GM21381 (cell line): Measurements from ENCODE around the gene CCDC117.
"Not testable (repeated sequence)": the region's sequence is repeated elsewhere in the genome, so short reads cannot be mapped to it uniquely, and the experiment has no call there.

Experiments used
- ATAC-seq: cut with Tn5 transposase; IDR thresholded peaks from one replicate; pipeline ENCODE4 v1.9.1; 2021; ENCODE audit warnings: mild to moderate bottlenecking, moderate library complexity; ENCODE audit not compliant: unreplicated experiment

Gene CCDC117, protein sequence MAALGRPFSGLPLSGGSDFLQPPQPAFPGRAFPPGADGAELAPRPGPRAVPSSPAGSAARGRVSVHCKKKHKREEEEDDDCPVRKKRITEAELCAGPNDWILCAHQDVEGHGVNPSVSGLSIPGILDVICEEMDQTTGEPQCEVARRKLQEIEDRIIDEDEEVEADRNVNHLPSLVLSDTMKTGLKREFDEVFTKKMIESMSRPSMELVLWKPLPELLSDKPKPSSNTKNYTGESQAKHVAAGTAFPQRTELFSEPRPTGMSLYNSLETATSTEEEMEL

DNA sequence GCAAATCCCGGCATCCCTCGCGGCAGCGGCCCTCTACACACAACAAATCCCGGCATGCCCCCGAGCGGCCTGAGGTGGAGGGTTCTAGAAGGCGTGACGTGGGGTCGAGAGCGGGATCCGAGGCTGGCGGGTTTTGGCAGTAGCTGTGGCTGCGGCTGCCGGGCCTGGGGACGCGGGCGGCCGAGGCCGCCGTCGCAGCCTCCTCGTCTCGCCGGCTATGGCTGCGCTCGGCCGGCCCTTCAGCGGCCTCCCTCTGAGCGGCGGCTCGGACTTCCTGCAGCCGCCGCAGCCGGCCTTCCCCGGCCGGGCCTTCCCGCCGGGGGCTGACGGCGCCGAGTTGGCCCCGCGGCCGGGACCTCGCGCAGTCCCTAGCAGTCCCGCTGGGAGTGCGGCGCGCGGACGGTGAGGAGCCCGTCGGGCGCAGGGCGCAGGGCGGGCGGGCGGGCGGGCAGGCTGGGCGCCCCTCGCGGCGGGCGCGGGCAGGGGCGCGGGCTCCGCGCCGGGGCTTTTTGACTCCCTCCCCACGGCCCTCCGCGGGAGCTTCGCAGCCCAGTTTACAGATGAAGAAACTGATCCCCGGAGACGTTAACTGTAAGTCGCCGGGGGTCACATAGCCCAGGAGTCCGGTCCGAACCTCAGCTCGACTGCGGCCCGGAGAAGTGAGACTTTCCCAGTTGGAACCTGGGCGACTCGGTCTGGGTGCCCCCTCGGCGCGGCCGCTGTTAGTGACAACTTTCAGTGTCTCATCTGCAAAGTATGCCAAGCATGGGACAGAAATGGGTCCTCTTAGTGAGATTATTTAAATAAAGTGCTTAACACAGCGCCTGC, at the start of gene CCDC117:
Gene CCDC117 (plus strand): TSS at position 63 of the 828 bp plus-strand sequence. CDS start 155 bp downstream, at position 218.
- ATAC-seq = peak; percentile 82

DNA sequence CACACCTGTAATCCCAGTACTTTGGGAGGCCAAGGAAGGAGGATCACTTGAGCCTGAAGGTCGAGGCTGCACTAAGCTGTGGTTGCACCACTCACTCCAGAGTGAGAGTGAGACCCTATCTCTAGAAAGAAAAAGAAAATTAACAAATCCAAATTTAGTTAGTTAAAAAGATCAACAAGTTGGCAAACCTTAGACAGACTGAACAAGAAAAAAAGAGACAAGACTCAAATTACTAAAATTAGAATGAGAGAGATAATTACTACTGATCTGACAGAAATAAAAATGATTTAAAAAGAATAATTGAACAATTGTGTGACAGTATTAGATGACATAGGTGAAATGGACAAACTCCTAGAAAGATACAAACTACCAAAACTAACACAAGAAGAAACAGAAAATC, 44.5 kb upstream of the CCDC117 start:
- ATAC-seq = no peak

GRCh38 chr22:28728621-28729313, 43.7 kb upstream of the CCDC117 start:
- no peak for ATAC-seq

DNA sequence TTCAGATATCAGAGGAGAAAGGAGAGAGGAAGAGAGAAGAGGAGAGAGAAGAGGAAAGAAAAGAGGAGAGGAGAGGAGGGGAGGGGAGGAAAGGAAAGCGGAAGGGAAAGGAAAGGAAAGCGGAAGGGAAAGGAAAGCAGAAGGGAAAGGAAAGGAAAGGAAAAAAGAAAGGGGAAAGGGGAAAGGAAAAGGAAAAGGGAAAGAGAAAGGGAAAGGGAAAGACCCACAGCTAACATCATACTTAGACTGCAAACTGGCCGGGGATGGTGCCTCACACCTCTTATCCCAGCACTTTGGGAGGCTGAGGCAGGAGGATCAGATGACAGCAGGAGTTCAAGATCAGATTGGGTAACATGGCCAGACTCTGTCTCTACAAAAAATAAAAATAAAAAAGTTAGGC, 42.3 kb upstream of the CCDC117 start:
- no peak for ATAC-seq

DNA sequence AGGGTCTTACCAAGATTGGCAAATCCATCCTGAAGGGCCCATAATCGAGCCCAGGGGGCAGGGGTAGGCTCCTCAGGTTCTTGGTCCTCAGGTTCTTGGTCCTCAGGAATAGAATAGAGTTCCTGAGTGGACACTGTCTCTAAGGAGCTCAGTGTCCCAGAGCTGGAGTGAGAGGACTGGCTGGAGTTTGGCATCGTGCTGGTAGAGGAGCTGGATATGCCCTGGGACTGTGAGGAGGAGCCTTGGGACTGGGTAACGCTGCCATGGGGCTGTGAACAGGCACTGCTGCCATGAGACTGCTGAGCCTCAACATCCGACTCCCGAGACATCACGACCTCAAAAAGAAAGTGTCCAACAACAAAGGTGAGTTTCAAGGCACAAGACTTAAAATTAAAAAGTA, 38.1 kb upstream of the CCDC117 start:
- ATAC-seq = no peak

GRCh38 chr22:28736301-28737155, 36.0 kb upstream of the CCDC117 start:
- no peak for ATAC-seq

GRCh38 chr22:28737701-28738100, 34.8 kb upstream of the CCDC117 start:
- ATAC-seq = no peak

DNA sequence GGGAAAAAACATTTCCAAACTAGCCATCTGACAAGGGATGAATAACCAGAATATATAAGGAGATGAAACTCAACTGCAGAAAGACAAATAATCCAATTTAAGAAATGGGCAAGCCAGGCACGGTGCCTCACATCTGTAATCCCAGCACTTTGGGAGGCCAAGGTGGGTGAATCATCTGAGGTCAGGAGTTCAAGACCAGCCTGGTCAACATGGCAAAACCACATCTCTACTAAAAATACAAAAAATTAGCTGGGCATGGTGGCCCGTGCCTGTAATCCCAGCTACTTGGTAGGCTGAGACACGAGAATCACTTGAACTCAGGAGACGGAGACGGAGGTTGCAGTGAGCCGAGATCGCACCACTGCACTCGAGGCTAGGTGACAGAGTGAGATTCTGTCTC, 33.6 kb upstream of the CCDC117 start:
- not testable (repeated sequence) for ATAC-seq

DNA sequence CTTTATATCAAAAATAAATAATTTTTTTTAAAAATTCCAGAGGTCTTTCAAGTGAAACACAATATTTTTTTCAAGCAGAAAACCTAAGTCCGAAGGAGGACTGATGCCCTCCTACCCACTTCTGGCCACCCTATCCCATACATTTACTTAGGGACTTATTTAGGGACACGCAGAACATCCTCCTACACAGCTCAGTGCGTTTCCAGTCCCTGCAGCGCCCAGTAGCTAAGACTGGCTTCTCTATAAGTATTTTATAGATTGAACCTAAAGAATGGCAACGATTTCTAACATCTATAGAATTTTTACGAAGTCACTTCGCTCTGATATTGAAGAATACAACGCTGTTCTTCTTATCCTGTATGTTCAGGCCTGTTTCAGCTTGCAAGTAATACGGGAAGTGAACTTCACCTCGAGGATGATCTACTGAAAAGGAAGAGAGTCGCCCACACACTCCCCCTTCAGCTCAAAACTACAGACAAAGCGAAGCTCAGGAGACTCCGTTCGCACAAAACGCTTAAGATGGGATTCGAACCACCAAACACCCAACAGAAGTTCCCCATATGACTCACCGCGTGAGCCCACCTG, 31.2 kb upstream of the CCDC117 start:
- ATAC-seq = no peak

DNA sequence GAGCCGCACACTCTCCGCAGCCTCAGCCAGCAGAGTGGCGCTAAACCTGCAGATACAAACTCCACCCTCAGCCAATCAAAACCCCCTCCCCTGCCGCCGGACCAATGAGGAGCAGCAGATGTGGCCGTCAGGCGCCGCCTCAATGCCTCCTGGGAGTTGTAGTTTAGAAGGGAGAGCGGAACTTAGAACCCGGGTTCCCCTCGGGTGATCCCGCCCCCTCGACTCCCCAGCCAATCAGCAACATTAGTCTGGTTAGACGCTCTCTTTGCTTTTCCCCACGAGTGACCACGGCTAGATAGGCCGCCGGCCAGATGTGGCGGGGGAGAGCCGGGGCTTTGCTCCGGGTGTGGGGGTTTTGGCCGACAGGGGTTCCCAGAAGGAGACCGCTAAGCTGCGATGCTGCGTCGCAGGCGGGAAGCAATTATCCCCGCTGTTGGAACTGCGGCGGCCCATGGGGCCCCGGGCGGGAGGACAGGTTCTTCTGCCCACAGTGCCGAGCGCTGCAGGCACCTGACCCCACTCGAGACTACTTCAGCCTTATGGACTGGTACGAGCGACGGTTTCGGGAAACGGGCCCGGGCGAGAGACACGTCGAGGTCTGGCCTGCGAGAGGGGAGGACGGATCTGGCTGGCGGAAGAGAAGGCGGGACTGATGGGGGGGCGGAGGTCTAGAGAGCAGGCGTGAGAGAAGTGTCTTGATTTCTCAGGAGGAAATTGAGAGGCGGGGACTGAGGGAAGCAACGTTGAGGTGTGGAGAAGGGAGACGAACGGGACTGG, 30.5 kb upstream of the CCDC117 start, which contains the start of the genes CHEK2 and HSCB:
Gene CHEK2 (minus strand): TSS at position 36 of the 777 bp plus-strand sequence. CDS start 7,099 bp downstream, outside the sequence.
Gene HSCB (plus strand): TSS at position 255 of the 777 bp plus-strand sequence. CDS start 57 bp downstream, at position 312.
- ATAC-seq = peak; percentile 90

DNA sequence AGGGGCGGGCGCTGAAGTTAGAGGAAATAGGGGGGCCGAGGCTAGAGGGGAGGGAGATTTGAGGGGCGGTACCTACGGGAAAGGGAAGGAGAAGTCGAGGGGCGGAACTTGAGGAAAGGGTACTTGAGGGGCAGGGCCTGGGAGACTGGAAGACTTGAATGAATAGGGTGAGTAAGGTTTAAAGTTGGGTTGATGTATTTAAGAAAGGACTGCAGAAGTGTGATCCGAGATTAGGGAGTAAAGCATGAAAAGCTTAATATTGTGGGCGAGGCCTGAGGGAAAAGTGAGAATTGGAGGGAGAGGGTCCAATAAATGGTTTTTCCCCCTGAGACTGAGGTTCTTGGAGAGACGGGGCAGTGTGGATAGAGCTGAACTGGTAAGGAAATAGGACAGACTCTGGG, 29.9 kb upstream of the CCDC117 start:
- ATAC-seq = no peak

DNA sequence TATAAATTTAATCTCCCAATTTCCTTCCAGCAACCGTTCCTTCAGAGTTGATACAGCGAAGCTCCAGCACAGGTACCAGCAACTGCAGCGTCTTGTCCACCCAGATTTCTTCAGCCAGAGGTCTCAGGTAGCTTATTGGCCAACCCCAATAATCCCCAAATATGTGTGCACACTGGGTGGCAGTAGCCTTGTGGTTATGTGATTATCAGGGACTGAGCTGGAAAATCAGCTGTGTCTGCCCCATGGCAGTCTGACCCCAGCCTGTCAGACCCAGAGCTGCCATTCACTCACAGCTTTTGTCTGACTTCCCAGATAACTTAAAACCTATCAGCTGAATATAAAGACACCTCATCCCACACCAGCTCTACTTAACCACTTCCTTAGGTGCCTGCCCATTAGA, 28.6 kb upstream of the CCDC117 start:
- no peak for ATAC-seq

GRCh38 chr22:28750471-28750881, 22.0 kb upstream of the CCDC117 start:
- no peak for ATAC-seq

- ATAC-seq = not testable (repeated sequence)
Observed at GRCh38 chr22:28754512-28754911, 18.0 kb upstream of the CCDC117 start.

DNA sequence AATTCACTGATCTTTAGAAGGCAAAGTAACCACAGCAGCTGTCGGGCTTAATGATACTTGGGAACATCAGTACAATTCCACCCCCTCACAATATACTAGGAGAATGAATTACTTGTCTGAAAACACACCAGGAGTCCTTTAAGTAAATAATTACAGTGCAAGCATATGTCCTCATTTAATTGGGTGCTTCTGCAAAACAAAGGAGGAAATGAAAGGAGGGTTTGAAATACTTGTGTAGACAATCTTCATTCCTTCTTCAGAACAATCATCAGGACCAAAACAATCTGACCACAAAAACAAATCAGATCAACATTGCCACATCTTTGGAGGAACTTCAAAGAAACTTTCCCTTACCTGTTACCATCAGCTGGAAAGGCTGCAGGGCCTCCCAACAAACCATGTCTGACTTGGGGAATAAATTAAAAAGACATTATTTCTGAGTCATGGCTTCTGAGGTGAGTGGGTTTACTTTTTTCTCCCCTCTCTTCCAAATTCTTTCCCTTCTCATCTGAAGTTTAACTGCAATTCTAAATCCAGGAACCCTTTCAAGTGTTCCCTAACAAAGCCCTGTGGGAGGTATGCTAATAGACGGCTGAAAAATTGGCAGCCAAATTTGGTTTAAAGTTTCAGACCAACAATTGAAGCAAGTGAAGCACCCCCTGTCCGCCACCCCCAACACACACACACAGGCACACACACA, 12.5 kb upstream of the CCDC117 start:
- ATAC-seq = no peak

DNA sequence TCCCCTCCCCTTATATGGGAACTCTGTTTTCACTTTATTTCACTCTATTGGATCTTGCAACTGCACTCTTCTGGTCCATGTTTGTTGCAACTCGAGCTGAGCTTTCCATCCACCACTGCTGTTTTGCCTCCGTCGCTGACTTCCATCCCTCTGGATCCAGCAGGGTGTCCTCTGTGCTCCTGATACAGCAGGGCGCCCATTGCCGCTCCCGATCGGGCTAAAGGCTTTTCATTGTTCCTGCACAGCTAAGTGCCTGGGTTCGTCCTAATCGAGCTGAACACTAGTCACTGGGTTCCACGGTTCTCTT, 11.1 kb upstream of the CCDC117 start:
- ATAC-seq = no peak

- ATAC-seq = not testable (repeated sequence)
Observed at GRCh38 chr22:28762000-28762399, 10.5 kb upstream of the CCDC117 start.

DNA sequence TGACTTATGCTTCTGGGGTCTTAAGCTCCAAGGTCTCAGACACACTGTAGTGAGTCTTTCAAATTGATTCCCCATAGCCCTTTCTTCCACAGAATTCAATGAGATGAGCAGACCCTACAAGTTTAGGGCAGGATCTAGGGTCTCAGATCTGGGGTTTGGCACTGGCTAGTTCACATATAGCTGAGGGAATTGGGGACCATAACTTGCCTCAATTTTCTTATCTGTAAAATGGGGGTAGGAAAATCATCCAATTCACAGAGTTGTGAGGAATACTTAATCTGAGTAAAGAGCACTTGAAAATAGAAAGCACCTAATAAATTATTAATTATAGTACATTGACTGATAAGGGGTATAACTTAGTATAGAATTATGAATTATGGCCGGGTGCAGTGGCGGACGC, 5.9 kb upstream of the CCDC117 start:
- no peak for ATAC-seq
